Astrocyte (in vitro differentiated cells and primary cell): ENCODE measurements around the gene SAYSD1.

ENCODE experiments used
- EZH2 ChIP-seq: IDR thresholded peaks from 2 replicates; pipeline ENCODE4 v1.6.1; 2012; ENCODE audit warnings: mild to moderate bottlenecking, low read length, inconsistent platforms; ENCODE audit not compliant: insufficient read depth
- TF ChIP-seq, protein P1 (sequence below): IDR thresholded peaks from 2 replicates; pipeline ENCODE4 v1.5.1; 2011; ENCODE audit warnings: low read depth, mild to moderate bottlenecking, inconsistent platforms, low read length, moderate library complexity; ENCODE audit not compliant: insufficient read depth

DNA sequence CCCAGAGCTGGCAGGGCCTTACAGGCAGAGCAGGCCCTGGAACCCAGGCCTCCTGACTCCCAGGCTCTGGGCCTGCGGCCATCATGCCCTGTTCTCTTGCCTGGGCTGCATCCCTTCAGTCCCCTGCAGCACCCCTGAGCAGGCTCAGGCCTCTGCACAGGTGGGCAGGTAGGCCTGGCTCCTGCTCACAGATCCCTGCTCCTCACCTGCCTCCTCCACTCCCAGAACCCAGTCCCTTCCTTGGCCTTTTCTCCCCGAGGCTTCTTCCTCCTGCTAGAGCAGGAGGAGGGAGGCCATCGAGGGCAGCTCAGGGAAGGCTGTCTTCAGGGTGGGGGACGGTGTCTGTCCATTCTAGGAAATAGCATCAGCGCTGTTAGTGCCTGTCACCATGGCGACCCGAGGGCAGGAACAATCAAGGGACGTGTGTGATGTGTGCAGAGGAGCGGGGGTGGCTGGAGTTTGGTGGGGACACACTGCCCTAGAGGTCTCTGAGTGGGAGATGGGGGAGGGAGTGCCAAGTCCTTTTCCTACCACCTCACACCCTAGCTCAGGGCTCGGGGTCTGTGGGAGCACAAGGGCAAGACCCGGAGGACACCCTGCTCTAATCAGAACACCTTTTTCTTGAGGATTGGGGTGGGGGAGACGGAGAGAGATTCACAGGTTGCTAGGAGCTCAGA lies 39.8 kb downstream of the SAYSD1 start:
- TF ChIP-seq, protein P1, sequence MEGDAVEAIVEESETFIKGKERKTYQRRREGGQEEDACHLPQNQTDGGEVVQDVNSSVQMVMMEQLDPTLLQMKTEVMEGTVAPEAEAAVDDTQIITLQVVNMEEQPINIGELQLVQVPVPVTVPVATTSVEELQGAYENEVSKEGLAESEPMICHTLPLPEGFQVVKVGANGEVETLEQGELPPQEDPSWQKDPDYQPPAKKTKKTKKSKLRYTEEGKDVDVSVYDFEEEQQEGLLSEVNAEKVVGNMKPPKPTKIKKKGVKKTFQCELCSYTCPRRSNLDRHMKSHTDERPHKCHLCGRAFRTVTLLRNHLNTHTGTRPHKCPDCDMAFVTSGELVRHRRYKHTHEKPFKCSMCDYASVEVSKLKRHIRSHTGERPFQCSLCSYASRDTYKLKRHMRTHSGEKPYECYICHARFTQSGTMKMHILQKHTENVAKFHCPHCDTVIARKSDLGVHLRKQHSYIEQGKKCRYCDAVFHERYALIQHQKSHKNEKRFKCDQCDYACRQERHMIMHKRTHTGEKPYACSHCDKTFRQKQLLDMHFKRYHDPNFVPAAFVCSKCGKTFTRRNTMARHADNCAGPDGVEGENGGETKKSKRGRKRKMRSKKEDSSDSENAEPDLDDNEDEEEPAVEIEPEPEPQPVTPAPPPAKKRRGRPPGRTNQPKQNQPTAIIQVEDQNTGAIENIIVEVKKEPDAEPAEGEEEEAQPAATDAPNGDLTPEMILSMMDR, result no peak
- no peak for TF ChIP-seq EZH2
